ENCODE measurements around the gene ZNF773. TPM values are rescaled to one million over a fixed set of nuclear protein-coding genes. Genes with fewer than 3 reads are reported as not detected.

ZNF773 gene
- total and polyA plus RNA-seq, 10 of the 15 experiments (the other 5 are each of a cell fraction or from before 2014, with no cell fraction given) = 0.21 to 9.1 (median 6.7) TPM

GRCh38 chr19:57557659-57558058 is 57.9 kb downstream of the ZNF773 start:
- Histone ChIP-seq H4K20me1 (ENCODE audit: control insufficient read depth, insufficient read depth) (no peaks in the 10 kb centered on the region), H3K27ac (ENCODE audit: control insufficient read depth, insufficient read depth) (no peak overlapping the region), H3K36me3 (ENCODE audit: control insufficient read depth in 2 of 2, insufficient read depth in 2 of 2, low read length in 1 of 2) (peaks cover under 1 to 3% of the 10 kb centered on the region in 2 experiments; a peak in 3 of 4 replicates), H3K9ac (ENCODE audit: control insufficient read depth, insufficient read depth, low read length) (no peak overlapping the region), H3K4me3 (no peak overlapping the region), H3K4me2 (ENCODE audit: control insufficient read depth, insufficient read depth) (no peak overlapping the region), H3K79me2 (ENCODE audit: control insufficient read depth, insufficient read depth, low read length) (peaks cover 12% of the 10 kb centered on the region), H3K9me3 (replicated peaks; ENCODE audit: control insufficient read depth, insufficient read depth, low read length) (peaks cover 8% of the 10 kb centered on the region; the same call in 2 of the 3 replicates), H3K27me3 (replicated peaks in 1 of 2; ENCODE audit: control insufficient read depth in 2 of 2, insufficient read depth in 2 of 2, low read length in 1 of 2) (no peaks in the 10 kb centered on the region), H2AFZ (ENCODE audit: control insufficient read depth, low read depth, low read length) (no peak overlapping the region), H3K4me1 (ENCODE audit: control insufficient read depth, insufficient read depth, low read length) (no peaks in the 10 kb centered on the region)
- 97% methylated on average over 5 of the region's 5 CpGs for WGBS (ENCODE audit: insufficient coverage, insufficient replicate concordance, low lambda C conversion rate, missing lambda C conversion rate)
- in situ Hi-C loops (cut with MboI) (no loop called here), intact Hi-C loops (cut with micrococcal nuclease; ENCODE audit: unreplicated experiment) (no loop called here)
- FAIRE-seq (no peak), DNase-seq (ENCODE audit: low read depth, low spot score) (no peak), ATAC-seq (no peak)
- TF ChIP-seq ZNF384 (IDR thresholded peaks at IDR 0.05; ENCODE audit: borderline replicate concordance, low read depth, low read length) (no peak), BCL3 (IDR thresholded peaks at IDR 0.05; ENCODE audit: borderline replicate concordance, insufficient read depth, low read depth, low read length, poor library complexity, severe bottlenecking) (no peak), POU2F2 (IDR thresholded peaks at IDR 0.05; ENCODE audit: borderline replicate concordance, low read depth, low read length) (no peak), NKRF (conservative IDR thresholded peaks at IDR 0.05) (no peak), PKNOX1 (IDR thresholded peaks at IDR 0.05) (no peak), DPF2 (IDR thresholded peaks at IDR 0.05) (no peak), TCF12 (IDR thresholded peaks at IDR 0.05; ENCODE audit: low read depth, low read length) (no peak), RELB (IDR thresholded peaks at IDR 0.05; ENCODE audit: low read depth) (no peak), ZBTB4 (CRISPR knock-in tag; IDR thresholded peaks at IDR 0.05) (no peak), TCF3 (IDR thresholded peaks at IDR 0.05; ENCODE audit: borderline replicate concordance, insufficient read depth, low read depth, low read length) (no peak)
- POLR2A ChIA-PET = no interaction called here
- BruUV-seq (replicated peaks) = no TSS peak
- RAD21 ChIA-PET (ENCODE audit: unreplicated experiment) = no interaction called here
- SMC1A ChIA-PET (ENCODE audit: uncharacterized antibody, unreplicated experiment) = interaction anchor here (1.0 kb wide), 1 partner anchor 56 kb away, joined by 3 read pairs; the partner anchor contains the start of gene ZNF134
- CTCF ChIA-PET = interaction anchor here (1.0 kb wide), 2 partner anchors 16 to 150 kb away, joined by 3 read pairs; no protein-coding TSS in a partner anchor
